DOHH2 (cell line): ENCODE data around the gene UGT1A3.
"Not testable (repeated sequence)": the region's sequence is repeated elsewhere in the genome, so short reads cannot be mapped to it uniquely, and the experiment has no call there.

ENCODE experiments used
- H3F3A ChIP-seq: fragments of 200-600 bp; sonication (generic), shearing (Covaris generic); 2 replicates; pipeline ENCODE4 v1.6.0; 2016; ENCODE audit warnings: antibody characterized with exemption, mild to moderate bottlenecking; ENCODE audit not compliant: control insufficient read depth, insufficient read depth
- H3K27ac ChIP-seq: fragments of 200-600 bp; sonication (generic); 2 replicates; pipeline ENCODE4 v1.5.1; 2014; ENCODE audit warnings: low read depth, mild to moderate bottlenecking, low read length, moderate library complexity
- H3K27me3 ChIP-seq: fragments of 200-600 bp; sonication (generic); 2 replicates; pipeline ENCODE4 v1.6.1; 2014; ENCODE audit warnings: mild to moderate bottlenecking, low read length, mixed read lengths; ENCODE audit not compliant: control insufficient read depth
- H3K36me3 ChIP-seq: fragments of 200-600 bp; sonication (generic); 2 replicates; pipeline ENCODE4 v1.6.1; 2014; ENCODE audit warnings: mild to moderate bottlenecking, low read length, moderate library complexity, mixed read lengths; ENCODE audit not compliant: control insufficient read depth
- H3K4me1 ChIP-seq: fragments of 200-600 bp; sonication (generic); 2 replicates; pipeline ENCODE4 v1.6.1; 2014; ENCODE audit warnings: mild to moderate bottlenecking, low read length, mixed read lengths; ENCODE audit not compliant: control insufficient read depth
- H3K4me2 ChIP-seq: fragments of 200-600 bp; sonication (generic); 2 replicates; pipeline ENCODE4 v1.6.0; 2014; ENCODE audit warnings: mild to moderate bottlenecking, low read length, moderate library complexity
- H3K4me3 ChIP-seq: fragments of 200-600 bp; sonication (generic); 2 replicates; pipeline ENCODE4 v1.5.1; 2014; ENCODE audit warnings: mild to moderate bottlenecking, low read length, mixed read lengths
- H3K79me2 ChIP-seq: fragments of 200-600 bp; sonication (generic); 2 replicates; pipeline ENCODE4 v1.6.1; 2014; ENCODE audit warnings: mild to moderate bottlenecking, low read length, mixed read lengths; ENCODE audit not compliant: control insufficient read depth
- H3K9me2 ChIP-seq: fragments of 200-600 bp; sonication (generic); replicated peaks from 2 replicates; pipeline ENCODE4 v1.6.1; 2014; ENCODE audit warnings: mild to moderate bottlenecking, low read length, mixed read lengths; ENCODE audit not compliant: control insufficient read depth
- H3K9me3 ChIP-seq: fragments of 200-600 bp; sonication (generic); 2 replicates; pipeline ENCODE4 v1.6.1; 2014; ENCODE audit warnings: antibody characterized with exemption, low read length, mixed read lengths; ENCODE audit not compliant: control insufficient read depth, insufficient read depth
- H4K20me1 ChIP-seq: fragments of 200-600 bp; sonication (generic); 2 replicates; pipeline ENCODE4 v1.6.0; 2014; ENCODE audit warnings: low read depth, mild to moderate bottlenecking, antibody characterized with exemption, low read length, moderate library complexity; ENCODE audit not compliant: control insufficient read depth, insufficient read depth
- CTCF ChIP-seq: fragments of 200-600 bp; sonication (generic); IDR thresholded peaks from one replicate; pipeline ENCODE4 v1.5.1; 2014; ENCODE audit warnings: antibody characterized with exemption, mild to moderate bottlenecking, low read depth, low read length; ENCODE audit not compliant: poor library complexity, severe bottlenecking
- EZH2phosphoT487 ChIP-seq: fragments of 200-600 bp; sonication (generic); IDR thresholded peaks from 2 replicates; pipeline ENCODE4 v1.6.1; 2017; ENCODE audit warnings: borderline replicate concordance, mild to moderate bottlenecking, antibody characterized with exemption, low read length, moderate library complexity, mixed read lengths

UGT1A3 gene

GRCh38 chr2:233698740-233699139, 30.1 kb upstream of the UGT1A3 start:
- H4K20me1 ChIP-seq: no peaks in the 10 kb centered on the region
- no peaks in the 10 kb centered on the region for H3K36me3 ChIP-seq
- no peaks in the 10 kb centered on the region for H3K4me1 ChIP-seq
- no peaks in the 10 kb centered on the region for H3K9me3 ChIP-seq
- no peak overlapping the region for H3K4me2 ChIP-seq
- no peaks in the 10 kb centered on the region for H3F3A ChIP-seq
- no peaks in the 10 kb centered on the region for H3K79me2 ChIP-seq
- no peak for TF ChIP-seq CTCF
- no peak for TF ChIP-seq EZH2phosphoT487
- H3K27me3 ChIP-seq: no peaks in the 10 kb centered on the region
- H3K4me3 ChIP-seq: no peak overlapping the region
- no peak overlapping the region for H3K27ac ChIP-seq
- no peaks in the 10 kb centered on the region for H3K9me2 ChIP-seq

- H3K9me3 ChIP-seq: no peaks in the 10 kb centered on the region
- H3K4me1 ChIP-seq: no peaks in the 10 kb centered on the region
- no peaks in the 10 kb centered on the region for H4K20me1 ChIP-seq
- no peaks in the 10 kb centered on the region for H3F3A ChIP-seq
- TF ChIP-seq EZH2phosphoT487 (no peak), CTCF (no peak)
- H3K36me3 ChIP-seq: no peaks in the 10 kb centered on the region
- H3K9me2 ChIP-seq: no peaks in the 10 kb centered on the region
- no peak overlapping the region for H3K4me2 ChIP-seq
- H3K27me3 ChIP-seq: no peaks in the 10 kb centered on the region
- no peak overlapping the region for H3K27ac ChIP-seq
- H3K4me3 ChIP-seq: no peak overlapping the region
- no peaks in the 10 kb centered on the region for H3K79me2 ChIP-seq
Observed at GRCh38 chr2:233699424-233700027, 29.3 kb upstream of the UGT1A3 start.

- H3K9me2 ChIP-seq: no peaks in the 10 kb centered on the region
- no peaks in the 10 kb centered on the region for H3K27me3 ChIP-seq
- TF ChIP-seq CTCF: no peak
- no peak for TF ChIP-seq EZH2phosphoT487
- no peak overlapping the region for H3K4me2 ChIP-seq
- H3K4me3 ChIP-seq: no peak overlapping the region
- no peaks in the 10 kb centered on the region for H4K20me1 ChIP-seq
- H3K4me1 ChIP-seq: no peaks in the 10 kb centered on the region
- no peaks in the 10 kb centered on the region for H3K36me3 ChIP-seq
- H3K27ac ChIP-seq: no peak overlapping the region
- no peaks in the 10 kb centered on the region for H3K79me2 ChIP-seq
- H3K9me3 ChIP-seq: no peaks in the 10 kb centered on the region
- no peaks in the 10 kb centered on the region for H3F3A ChIP-seq
Observed at GRCh38 chr2:233700028-233700635, 28.7 kb upstream of the UGT1A3 start.

- not testable (repeated sequence) for H3K79me2 ChIP-seq, H3F3A ChIP-seq, H3K4me1 ChIP-seq, H3K27me3 ChIP-seq, H3K9me3 ChIP-seq, H4K20me1 ChIP-seq, H3K4me2 ChIP-seq, H3K9me2 ChIP-seq, H3K4me3 ChIP-seq, H3K36me3 ChIP-seq, H3K27ac ChIP-seq
Observed at GRCh38 chr2:233700842-233701241, 28.0 kb upstream of the UGT1A3 start.
